NCI-H2227 (cell line): Measurements from ENCODE around the gene ESRRB.
A peak's percentile ranks its signal among the peaks of the same experiment; 100 is the strongest.

Source experiments
- DNase-seq: peaks from one replicate; lab custom pipeline; 2025; ENCODE audit not compliant: unreplicated experiment; lab: John Stamatoyannopoulos, UW

ESRRB gene

GRCh38 chr14:76375947-76376404 is at the start of gene ESRRB:
Gene ESRRB, plus strand, starts transcription at chr14:76376137. Its CDS starts 265 bp downstream, at chr14:76376402.
- DNase-seq, result peak; percentile 67

- DNase-seq, result no peak
These were observed 48.8 kb upstream of the ESRRB start for GRCh38 chr14:76326918-76327689.

- no peak for DNase-seq
These were observed 47.3 kb upstream of the ESRRB start for GRCh38 chr14:76328457-76329137.

GRCh38 chr14:76329154-76329928 is 46.6 kb upstream of the ESRRB start:
- peak; percentile 46 for DNase-seq

DNA sequence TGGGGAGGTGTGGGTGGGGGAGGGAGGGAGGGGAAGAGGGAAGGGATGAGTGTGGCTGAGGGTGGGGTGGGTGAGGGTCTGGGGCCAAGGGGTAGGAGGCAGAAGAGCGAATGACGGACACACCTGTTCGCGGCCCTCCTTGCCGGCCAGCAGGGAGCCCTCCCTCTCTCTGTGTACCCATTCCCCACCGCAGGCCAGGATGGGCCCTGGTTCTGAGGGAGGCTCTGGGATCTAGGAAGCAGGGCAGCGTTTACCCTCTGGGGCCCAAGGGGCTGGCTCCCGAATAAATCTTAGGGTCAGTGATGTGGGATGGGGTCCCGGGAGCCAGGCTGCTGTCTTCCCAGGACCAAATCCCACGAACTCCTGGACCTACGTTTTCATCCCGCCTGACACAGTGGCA is 46.0 kb upstream of the ESRRB start:
- DNase-seq, result no peak

GRCh38 chr14:76330411-76331327 is 45.3 kb upstream of the ESRRB start:
- DNase-seq, result no peak

DNA sequence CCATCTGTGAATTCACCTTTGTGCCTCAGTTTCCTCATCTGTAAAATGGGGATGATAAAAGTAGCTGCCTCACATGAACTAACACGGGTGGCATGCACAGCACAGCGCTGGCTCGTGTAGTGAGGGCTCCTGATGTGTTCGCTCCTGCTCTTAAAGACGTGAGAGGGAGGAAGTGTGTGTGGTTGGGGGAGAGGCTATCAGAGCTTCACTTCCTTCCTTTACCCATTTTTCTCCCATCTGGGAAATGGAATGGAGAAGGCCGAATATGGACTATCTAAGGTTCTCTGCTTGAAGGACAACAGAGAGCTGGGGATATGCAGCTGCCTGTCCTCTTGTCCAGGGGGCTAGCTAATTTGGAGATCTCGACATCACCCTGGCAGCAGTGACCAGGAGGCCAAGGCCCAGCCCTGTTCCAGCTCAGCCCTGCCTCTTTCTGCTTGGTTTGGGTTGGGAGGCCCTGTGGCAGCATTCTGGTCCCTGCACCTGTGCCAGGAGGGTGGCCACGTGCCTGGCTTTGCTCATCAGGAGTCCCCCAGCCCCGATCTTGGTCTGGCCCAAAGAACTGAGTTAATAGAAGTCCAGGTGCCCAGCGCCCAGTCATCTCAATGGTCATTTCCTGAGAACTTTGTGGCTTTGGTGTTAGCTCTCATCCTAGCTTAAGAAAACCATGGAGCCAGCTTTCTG is 44.5 kb upstream of the ESRRB start:
- DNase-seq, result no peak

GRCh38 chr14:76333664-76334063 is 42.3 kb upstream of the ESRRB start:
- no peak for DNase-seq

- DNase-seq, result no peak
These were observed 41.6 kb upstream of the ESRRB start for GRCh38 chr14:76334316-76334715.

- no peak for DNase-seq
These were observed 39.1 kb upstream of the ESRRB start for GRCh38 chr14:76336876-76337275.

GRCh38 chr14:76337635-76338545 is 38.0 kb upstream of the ESRRB start:
- DNase-seq, result no peak

GRCh38 chr14:76339728-76340615 is 36.0 kb upstream of the ESRRB start:
- no peak for DNase-seq

GRCh38 chr14:76343386-76343785 is 32.6 kb upstream of the ESRRB start:
- DNase-seq, result no peak

GRCh38 chr14:76346391-76347160 is 29.4 kb upstream of the ESRRB start:
- peak; percentile 23 for DNase-seq

DNA sequence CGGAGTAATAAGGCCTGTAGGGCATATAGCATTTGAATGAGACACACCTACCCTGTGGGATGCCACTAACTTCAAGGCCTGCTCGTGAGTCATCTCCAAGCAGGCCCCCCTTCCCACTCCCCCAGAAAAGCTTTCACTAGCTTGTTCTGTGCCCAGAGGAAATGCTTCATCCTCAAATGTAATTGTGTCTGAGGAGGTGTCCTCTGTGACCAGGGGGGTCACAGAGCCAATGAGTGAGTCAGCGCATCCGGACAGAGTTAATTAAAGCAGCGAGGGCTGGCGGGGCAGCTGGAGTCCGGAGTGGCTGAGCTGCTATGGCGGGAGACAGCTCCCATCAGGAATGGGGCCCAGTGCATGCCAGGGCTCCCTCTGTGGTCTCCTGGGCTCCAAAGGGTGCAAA is 27.0 kb upstream of the ESRRB start:
- peak; percentile 16 for DNase-seq

- no peak for DNase-seq
These were observed 25.9 kb upstream of the ESRRB start for GRCh38 chr14:76349993-76350392.

DNA sequence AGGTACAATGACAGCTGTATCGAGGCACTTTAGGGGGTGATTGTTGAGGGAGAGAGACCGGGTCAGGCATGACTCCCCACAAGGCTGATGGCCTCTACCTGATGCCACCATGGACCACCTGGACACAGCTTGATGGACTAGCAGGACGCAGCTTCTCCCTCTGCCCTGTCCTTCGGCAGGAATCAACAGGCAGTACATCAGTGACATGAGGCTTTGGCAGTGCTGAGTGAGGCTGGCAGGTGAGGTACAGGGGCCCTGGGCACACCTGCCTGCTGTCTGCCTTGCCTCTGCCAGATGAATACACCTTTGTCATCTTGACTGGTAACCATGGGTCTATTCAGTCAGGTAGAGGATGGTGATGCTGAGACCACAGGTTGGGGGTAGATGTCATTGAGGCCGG is 25.3 kb upstream of the ESRRB start:
- no peak for DNase-seq
